ENCODE data around the gene MPZL3.

MPZL3 gene

DNA sequence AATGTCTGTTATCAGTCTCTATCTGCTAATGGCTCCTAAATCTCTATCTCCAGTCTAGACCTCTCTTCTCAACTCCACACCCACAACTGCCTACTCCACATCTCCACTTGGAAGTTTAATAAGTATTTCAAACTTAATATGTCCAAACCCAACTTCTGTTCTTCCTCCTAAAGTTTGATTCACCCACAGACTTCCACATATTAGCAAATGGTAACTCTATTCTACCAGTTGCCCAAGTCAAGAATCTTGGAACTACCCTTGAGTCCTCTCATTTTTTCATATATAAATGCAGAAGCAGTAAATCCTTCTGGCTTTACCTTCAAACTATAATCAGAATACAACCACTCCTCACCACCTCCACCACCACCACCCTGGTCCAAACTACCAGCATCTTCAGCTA lies 20.7 kb downstream of the MPZL3 start:
- H3K36me3 ChIP-seq (ENCODE audit: insufficient read depth, low read length), result no peaks in the 10 kb centered on the region
- no peak overlapping the region for H3K27ac ChIP-seq (ENCODE audit: low read depth, low read length)
- no peaks in the 10 kb centered on the region for H3K4me1 ChIP-seq (ENCODE audit: insufficient read depth, low read length)
- peaks cover 3% of the 10 kb centered on the region; the same call in 1 of the 2 replicates for H3K27me3 ChIP-seq (ENCODE audit: insufficient read depth, low read length)
- no peaks in the 10 kb centered on the region for H3K9me3 ChIP-seq (ENCODE audit: insufficient read depth, low read depth, low read length)
- no peak overlapping the region for H3K9ac ChIP-seq (ENCODE audit: low read depth, low read length)
- no peak overlapping the region for H3K4me3 ChIP-seq (ENCODE audit: low read length)

DNA sequence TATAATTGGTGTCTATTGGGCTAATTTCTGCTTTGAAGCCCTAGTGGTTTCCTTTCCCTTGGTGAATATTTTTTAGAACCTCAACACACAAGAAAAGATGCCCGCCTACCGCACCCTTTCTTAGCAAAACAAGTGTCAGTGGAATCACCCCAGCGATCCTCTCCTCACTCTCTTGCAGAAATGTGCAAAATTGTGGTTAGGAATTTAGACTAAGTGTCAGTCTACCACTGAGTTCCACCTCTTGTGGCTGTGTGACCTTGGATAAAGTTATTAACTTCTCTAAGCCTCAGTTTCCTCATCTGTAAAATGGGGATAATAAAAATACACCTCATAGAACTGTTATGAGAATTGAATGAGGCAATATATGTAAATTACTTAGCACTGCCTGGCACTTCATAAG lies 22.1 kb downstream of the MPZL3 start:
- 94% methylated on average over 3 of the region's 3 CpGs for WGBS
- Histone ChIP-seq H3K27ac (ENCODE audit: low read depth, low read length) (no peak overlapping the region), H3K27me3 (ENCODE audit: insufficient read depth, low read length) (peaks cover 3% of the 10 kb centered on the region; the same call in 1 of the 2 replicates), H3K9me3 (ENCODE audit: insufficient read depth, low read depth, low read length) (no peaks in the 10 kb centered on the region), H3K4me3 (ENCODE audit: low read length) (no peak overlapping the region), H3K36me3 (ENCODE audit: insufficient read depth, low read length) (no peaks in the 10 kb centered on the region), H3K4me1 (ENCODE audit: insufficient read depth, low read length) (no peaks in the 10 kb centered on the region), H3K9ac (ENCODE audit: low read depth, low read length) (no peak overlapping the region)

DNA sequence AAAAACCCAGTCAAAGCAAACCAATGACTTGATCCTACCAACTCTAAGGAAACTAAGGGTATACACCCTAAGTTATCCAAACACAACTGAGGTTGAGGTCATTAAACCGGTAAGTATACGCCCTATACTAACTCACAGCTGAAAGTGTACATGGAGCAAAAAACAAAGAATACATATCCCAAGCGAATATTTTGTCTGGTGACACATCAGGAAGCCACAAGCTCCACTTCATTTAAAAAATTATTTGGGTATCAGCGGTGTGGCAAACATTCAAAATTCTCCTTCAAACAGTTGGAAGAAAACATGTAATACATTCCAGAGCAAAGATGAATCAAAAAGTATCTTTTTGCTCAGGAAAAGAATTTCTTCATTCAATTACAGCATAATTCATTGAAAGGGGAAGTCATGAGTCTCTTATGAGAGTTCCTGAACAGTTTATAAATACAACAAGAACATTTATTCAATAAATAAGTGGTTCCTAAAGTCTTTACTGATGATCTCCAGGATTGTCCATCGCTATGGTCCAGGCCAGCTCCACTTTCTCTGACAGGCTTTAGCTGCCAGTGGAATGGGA lies 22.8 kb downstream of the MPZL3 start:
- Histone ChIP-seq H3K9me3 (ENCODE audit: insufficient read depth, low read depth, low read length) (no peaks in the 10 kb centered on the region), H3K9ac (ENCODE audit: low read depth, low read length) (no peak overlapping the region), H3K4me3 (ENCODE audit: low read length) (no peak overlapping the region), H3K4me1 (ENCODE audit: insufficient read depth, low read length) (no peaks in the 10 kb centered on the region), H3K27ac (ENCODE audit: low read depth, low read length) (no peak overlapping the region), H3K27me3 (ENCODE audit: insufficient read depth, low read length) (peaks cover 3% of the 10 kb centered on the region; the same call in 1 of the 2 replicates), H3K36me3 (ENCODE audit: insufficient read depth, low read length) (no peaks in the 10 kb centered on the region)
- WGBS, result 92% methylated on average over 5 of the region's 5 CpGs

DNA sequence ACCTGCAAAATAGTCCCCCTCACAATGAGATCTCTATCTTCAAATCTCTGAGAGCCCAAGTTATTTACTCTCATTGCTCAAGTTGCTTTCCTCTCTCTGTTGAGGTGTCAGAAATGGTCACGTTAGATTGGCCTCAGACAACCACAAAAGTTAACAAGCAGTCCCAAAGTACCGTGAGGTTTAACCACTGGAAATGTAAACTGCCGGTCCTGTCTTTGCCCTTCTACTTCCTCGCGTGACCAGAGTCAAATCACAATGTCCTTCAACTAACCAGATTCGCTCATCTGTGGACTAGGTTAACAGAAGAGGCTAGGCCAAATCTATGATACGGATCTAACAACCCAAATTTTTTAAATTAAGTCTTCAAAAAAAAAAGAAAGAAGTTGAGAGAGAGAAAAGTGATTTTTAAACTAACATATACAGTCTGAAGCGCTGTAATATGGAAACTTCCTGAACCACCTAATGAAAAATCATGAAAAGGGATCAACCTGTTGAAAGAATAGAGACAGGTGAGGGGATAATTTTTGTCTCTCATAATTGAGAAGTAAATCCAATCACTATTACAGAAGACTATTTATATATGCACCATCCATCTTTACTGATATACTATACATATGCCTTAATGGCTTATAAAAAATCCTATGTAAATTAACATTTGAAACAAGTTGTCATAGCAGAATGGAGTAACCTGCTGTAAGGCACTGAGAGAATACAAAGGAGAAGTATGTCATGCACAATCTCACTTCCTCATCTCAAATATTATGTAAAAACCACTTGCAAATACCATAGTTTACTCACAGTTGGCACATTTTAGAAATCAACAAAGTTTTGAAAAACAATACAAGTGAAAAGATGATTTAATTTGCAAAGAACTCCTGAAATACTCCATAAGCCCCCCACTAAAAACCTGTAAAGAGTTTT lies 24.0 kb downstream of the MPZL3 start:
- H3K9ac ChIP-seq (ENCODE audit: low read depth, low read length), result no peak overlapping the region
- no peaks in the 10 kb centered on the region for H3K36me3 ChIP-seq (ENCODE audit: insufficient read depth, low read length)
- H3K4me1 ChIP-seq (ENCODE audit: insufficient read depth, low read length), result no peaks in the 10 kb centered on the region
- H3K27ac ChIP-seq (ENCODE audit: low read depth, low read length), result no peak overlapping the region
- H3K9me3 ChIP-seq (ENCODE audit: insufficient read depth, low read depth, low read length), result no peaks in the 10 kb centered on the region
- peaks cover 3% of the 10 kb centered on the region; the same call in 1 of the 2 replicates for H3K27me3 ChIP-seq (ENCODE audit: insufficient read depth, low read length)
- no peak overlapping the region for H3K4me3 ChIP-seq (ENCODE audit: low read length)
- WGBS, result 96% methylated on average over 6 of the region's 8 CpGs

DNA sequence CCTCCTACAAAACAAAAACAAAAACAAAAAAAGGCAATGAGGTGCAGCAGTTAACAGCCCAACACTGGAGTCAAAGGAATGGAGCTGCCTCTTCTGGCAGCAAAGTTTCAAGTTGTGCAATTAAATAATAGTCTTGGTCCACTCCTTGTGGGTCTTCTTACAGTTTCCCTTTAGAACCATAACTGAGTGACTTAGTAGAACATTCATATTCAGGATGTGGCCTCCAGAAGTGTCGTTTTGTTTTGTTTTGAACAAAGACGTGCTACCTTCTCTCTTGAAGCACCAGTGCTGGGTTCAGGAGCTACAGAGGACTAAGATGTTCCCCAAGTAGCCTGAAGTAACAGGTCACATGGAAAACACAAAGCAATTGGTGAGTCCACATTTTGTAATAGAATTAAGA lies 25.4 kb downstream of the MPZL3 start:
- Histone ChIP-seq H3K9me3 (ENCODE audit: insufficient read depth, low read depth, low read length) (no peaks in the 10 kb centered on the region), H3K27me3 (ENCODE audit: insufficient read depth, low read length) (peaks cover 3% of the 10 kb centered on the region; the same call in 1 of the 2 replicates), H3K36me3 (ENCODE audit: insufficient read depth, low read length) (no peaks in the 10 kb centered on the region), H3K9ac (ENCODE audit: low read depth, low read length) (no peak overlapping the region), H3K4me3 (ENCODE audit: low read length) (no peak overlapping the region), H3K4me1 (ENCODE audit: insufficient read depth, low read length) (no peaks in the 10 kb centered on the region), H3K27ac (ENCODE audit: low read depth, low read length) (no peak overlapping the region)
- 85% methylated on average over 2 of the region's 2 CpGs for WGBS

DNA sequence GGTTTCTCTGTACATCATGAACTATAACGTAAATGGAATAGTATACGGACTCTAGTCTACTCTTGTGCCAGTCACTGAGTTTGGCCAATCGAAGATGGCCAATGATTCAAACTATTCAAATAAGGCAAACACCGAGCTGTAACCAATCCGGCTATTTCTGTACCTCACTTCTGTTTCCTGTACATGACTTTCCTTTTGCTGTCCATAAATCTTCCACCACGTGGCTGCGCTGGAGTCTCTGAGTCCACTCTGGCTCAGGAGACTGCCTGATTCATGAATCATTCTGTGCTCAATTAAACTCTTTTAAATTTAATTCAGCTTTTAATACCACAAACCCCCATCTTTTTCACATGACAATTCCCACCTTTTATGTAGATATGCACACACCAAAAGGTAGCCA lies 25.9 kb downstream of the MPZL3 start:
- peaks cover 3% of the 10 kb centered on the region; the same call in 1 of the 2 replicates for H3K27me3 ChIP-seq (ENCODE audit: insufficient read depth, low read length)

DNA sequence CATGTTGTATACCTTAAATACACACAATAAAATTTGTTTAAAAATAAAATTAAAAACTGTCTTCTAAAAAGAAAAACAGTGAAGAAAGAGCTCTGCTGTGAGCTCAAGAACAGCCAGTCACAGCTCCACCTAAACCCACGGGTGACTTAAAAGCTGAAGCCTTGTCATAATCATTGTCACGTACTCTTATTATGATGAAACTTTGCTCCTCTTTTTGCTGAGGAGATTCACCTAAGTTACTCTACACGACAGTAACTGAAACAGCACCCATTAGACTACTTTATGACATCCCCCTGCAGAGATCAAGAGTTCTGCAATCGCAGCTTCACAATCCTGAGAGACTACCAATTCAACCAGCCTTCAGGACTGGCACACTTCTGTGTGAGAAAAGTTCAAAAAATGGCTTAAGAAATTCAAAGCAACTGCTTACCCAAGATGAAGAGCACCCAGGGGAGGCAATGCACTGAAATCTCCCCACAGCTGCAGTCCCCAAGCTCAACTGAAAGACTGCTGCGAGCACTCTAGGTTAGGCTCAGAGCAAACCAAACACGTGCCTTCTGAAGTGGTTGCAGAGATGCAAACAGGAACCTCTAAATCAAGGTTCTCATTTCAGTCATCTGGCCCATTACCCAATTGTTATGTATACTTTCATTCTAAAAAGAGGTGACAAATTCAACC lies 27.5 kb downstream of the MPZL3 start, which contains the start of gene JAML:
TSS of gene JAML (minus strand) at position 501 of the 678 bp plus-strand sequence. CDS start 10,145 bp downstream, outside the sequence.
- peaks cover 3% of the 10 kb centered on the region; the same call in 1 of the 2 replicates for H3K27me3 ChIP-seq (ENCODE audit: insufficient read depth, low read length)
- H3K9me3 ChIP-seq (ENCODE audit: insufficient read depth, low read depth, low read length), result no peaks in the 10 kb centered on the region
- no peaks in the 10 kb centered on the region for H3K4me1 ChIP-seq (ENCODE audit: insufficient read depth, low read length)
- 86% methylated on average over 6 of the region's 6 CpGs for WGBS
- H3K4me3 ChIP-seq (ENCODE audit: low read length), result no peak within 1 kb of the TSS
- H3K36me3 ChIP-seq (ENCODE audit: insufficient read depth, low read length), result no peaks in the 10 kb centered on the region
- H3K9ac ChIP-seq (ENCODE audit: low read depth, low read length), result no peak within 1 kb of the TSS
- H3K27ac ChIP-seq (ENCODE audit: low read depth, low read length), result no peak within 1 kb of the TSS

More for the DNA sequence above, 25.9 kb downstream of the MPZL3 start:
- Histone ChIP-seq H3K4me3 (ENCODE audit: low read length) (no peak overlapping the region), H3K36me3 (ENCODE audit: insufficient read depth, low read length) (no peaks in the 10 kb centered on the region), H3K9me3 (ENCODE audit: insufficient read depth, low read depth, low read length) (no peaks in the 10 kb centered on the region), H3K4me1 (ENCODE audit: insufficient read depth, low read length) (no peaks in the 10 kb centered on the region), H3K27ac (ENCODE audit: low read depth, low read length) (no peak overlapping the region), H3K9ac (ENCODE audit: low read depth, low read length) (no peak overlapping the region)
- 93% methylated on average over 7 of the region's 7 CpGs for WGBS

DNA sequence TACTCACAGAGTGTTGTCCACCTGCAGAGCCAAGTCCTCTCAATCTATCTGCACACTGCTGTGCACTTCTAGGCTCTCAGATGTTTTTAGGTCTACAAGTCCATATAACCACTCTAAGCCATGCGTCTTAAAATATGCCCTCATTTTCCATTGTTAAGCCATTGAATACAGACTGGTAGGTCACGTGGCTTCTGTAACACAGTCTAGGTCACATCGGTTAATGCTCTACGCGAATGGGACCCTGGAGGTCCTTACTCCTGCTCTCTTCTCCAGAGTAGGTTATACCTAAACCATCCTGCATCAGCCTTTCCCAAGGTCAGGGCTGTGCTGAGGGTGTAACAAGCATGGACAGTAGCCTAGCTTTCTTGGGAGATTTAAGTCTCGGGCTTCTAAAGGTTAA lies 28.2 kb downstream of the MPZL3 start:
- H3K4me1 ChIP-seq (ENCODE audit: insufficient read depth, low read length), result no peaks in the 10 kb centered on the region

DNA sequence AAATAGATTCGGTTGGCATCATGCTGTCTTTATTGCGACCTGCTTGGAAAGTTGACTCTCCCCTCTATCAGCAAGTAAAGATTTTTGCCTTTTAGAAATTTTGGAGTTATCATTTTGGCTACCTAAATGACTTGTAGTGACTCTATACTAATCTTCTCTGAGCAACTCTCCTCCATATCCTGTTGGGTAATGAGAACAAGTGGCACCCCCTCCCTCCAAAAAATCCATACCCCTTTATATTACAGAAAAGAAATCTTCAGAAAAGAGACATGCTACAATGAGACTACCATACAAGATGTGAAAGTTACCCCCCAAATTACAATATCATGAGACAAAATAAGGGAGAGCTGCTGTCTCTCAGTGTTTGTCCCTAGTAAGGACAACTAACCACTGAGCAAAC lies 28.6 kb downstream of the MPZL3 start:
- peaks cover 3% of the 10 kb centered on the region; the same call in 1 of the 2 replicates for H3K27me3 ChIP-seq (ENCODE audit: insufficient read depth, low read length)

More for the DNA sequence above, 28.2 kb downstream of the MPZL3 start:
- Histone ChIP-seq H3K9me3 (ENCODE audit: insufficient read depth, low read depth, low read length) (no peaks in the 10 kb centered on the region), H3K9ac (ENCODE audit: low read depth, low read length) (no peak overlapping the region), H3K27me3 (ENCODE audit: insufficient read depth, low read length) (peaks cover 3% of the 10 kb centered on the region; the same call in 1 of the 2 replicates), H3K4me3 (ENCODE audit: low read length) (no peak overlapping the region), H3K27ac (ENCODE audit: low read depth, low read length) (no peak overlapping the region), H3K36me3 (ENCODE audit: insufficient read depth, low read length) (no peaks in the 10 kb centered on the region)
- 94% methylated on average over 6 of the region's 6 CpGs for WGBS

DNA sequence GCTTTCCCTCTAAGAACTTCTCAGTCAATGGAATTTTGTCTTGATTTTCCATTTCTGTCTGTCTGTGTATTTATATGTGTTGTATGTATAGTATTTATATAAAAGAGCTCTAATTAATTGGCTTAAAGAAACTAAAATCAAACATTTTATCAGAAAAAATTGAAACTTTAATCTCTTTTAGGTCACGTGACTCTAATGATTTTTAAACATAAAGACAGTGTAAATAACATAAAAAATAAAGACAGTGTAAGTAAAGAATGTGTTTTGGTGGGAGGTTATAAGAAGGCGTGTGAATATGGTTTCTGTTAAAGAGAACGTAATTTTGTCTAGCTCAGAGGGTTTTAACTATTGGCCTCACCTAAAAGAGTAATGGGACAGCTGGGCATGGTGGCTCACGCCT lies 29.7 kb downstream of the MPZL3 start:
- Histone ChIP-seq H3K36me3 (ENCODE audit: insufficient read depth, low read length) (no peaks in the 10 kb centered on the region), H3K4me3 (ENCODE audit: low read length) (no peak overlapping the region), H3K9ac (ENCODE audit: low read depth, low read length) (no peak overlapping the region), H3K4me1 (ENCODE audit: insufficient read depth, low read length) (no peaks in the 10 kb centered on the region), H3K27ac (ENCODE audit: low read depth, low read length) (no peak overlapping the region), H3K9me3 (ENCODE audit: insufficient read depth, low read depth, low read length) (no peaks in the 10 kb centered on the region), H3K27me3 (ENCODE audit: insufficient read depth, low read length) (peaks cover 3% of the 10 kb centered on the region; the same call in 1 of the 2 replicates)
- 63% methylated on average over 3 of the region's 4 CpGs for WGBS

More for the DNA sequence above, 28.6 kb downstream of the MPZL3 start:
- H3K27ac ChIP-seq (ENCODE audit: low read depth, low read length), result no peak overlapping the region
- H3K9me3 ChIP-seq (ENCODE audit: insufficient read depth, low read depth, low read length), result no peaks in the 10 kb centered on the region
- H3K4me3 ChIP-seq (ENCODE audit: low read length), result no peak overlapping the region
- no peak overlapping the region for H3K9ac ChIP-seq (ENCODE audit: low read depth, low read length)
- 100% methylated on average over 1 of the region's 2 CpGs for WGBS
- H3K36me3 ChIP-seq (ENCODE audit: insufficient read depth, low read length), result no peaks in the 10 kb centered on the region
- H3K4me1 ChIP-seq (ENCODE audit: insufficient read depth, low read length), result no peaks in the 10 kb centered on the region

DNA sequence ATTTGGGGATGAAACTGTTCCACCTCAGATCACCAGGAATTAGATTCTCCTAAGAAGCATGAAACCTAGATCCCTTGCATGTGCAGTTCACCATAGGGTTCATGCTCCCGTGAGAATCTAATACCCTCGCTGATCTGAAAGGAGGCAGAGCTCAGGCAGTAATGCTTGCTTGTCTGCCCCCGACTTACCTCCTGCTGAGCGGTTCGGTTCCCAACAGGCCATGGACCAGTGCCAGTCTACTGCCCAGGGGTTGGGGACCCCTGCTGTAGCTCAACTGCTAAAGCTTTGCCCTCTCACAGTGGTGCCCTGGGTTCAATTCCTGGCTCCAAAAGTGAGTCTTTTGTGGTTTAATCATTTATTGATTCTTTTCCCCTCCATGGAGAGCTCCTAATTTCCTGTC lies 30.7 kb downstream of the MPZL3 start:
- Histone ChIP-seq H3K4me1 (ENCODE audit: insufficient read depth, low read length) (no peaks in the 10 kb centered on the region), H3K4me3 (ENCODE audit: low read length) (no peak overlapping the region), H3K27ac (ENCODE audit: low read depth, low read length) (no peak overlapping the region), H3K36me3 (ENCODE audit: insufficient read depth, low read length) (no peaks in the 10 kb centered on the region), H3K27me3 (ENCODE audit: insufficient read depth, low read length) (no peaks in the 10 kb centered on the region), H3K9me3 (ENCODE audit: insufficient read depth, low read depth, low read length) (no peaks in the 10 kb centered on the region), H3K9ac (ENCODE audit: low read depth, low read length) (no peak overlapping the region)
- WGBS, result 81% methylated on average over 5 of the region's 5 CpGs

Data from HUES64 (cell line).